Stomach (tissue), 9 donors: ENCODE measurements around the gene PKNOX2. TPM values are rescaled to one million over a fixed set of nuclear protein-coding genes. Genes with fewer than 3 reads are reported as not detected.
A peak's percentile ranks its signal among the peaks of the same experiment; 100 is the strongest.

Experiments
- DNase-seq, 2 donors: peaks; one replicate each; pipeline versions ENCODE4 v3.0.0 to v3.0.0-alpha.2; 2013 to 2019
- H3K27ac ChIP-seq, 5 donors: fragments of 200-600 bp in 4 of 5; sonication (generic) in 4 of 5; one replicate each; pipeline ENCODE4 v1.5.1; 2013 to 2019; ENCODE audit warnings: mild to moderate bottlenecking in 1 of 5, moderate library complexity in 1 of 5
- H3K27me3 ChIP-seq, 3 donors: fragments of 200-600 bp; sonication (generic); one replicate each; pipeline ENCODE4 v1.5.1; 2017 to 2019; ENCODE audit warnings: mixed run types in 1 of 3
- H3K36me3 ChIP-seq, 4 donors: fragments of 200-600 bp; sonication (generic); 1 replicate in 3 of 4; 2 replicates in 1 of 4; pipeline ENCODE4 v1.5.1; 2016 to 2019
- H3K4me1 ChIP-seq, 4 donors: fragments of 200-600 bp; sonication (generic); one replicate each; pipeline ENCODE4 v1.5.1; 2016 to 2019
- H3K4me3 ChIP-seq, 4 donors: fragments of 200-600 bp; sonication (generic) in 3 of 4; one replicate each; pipeline ENCODE4 v1.5.1; 2016 to 2019; ENCODE audit warnings: mild to moderate bottlenecking in 1 of 4
- H3K9me3 ChIP-seq, 4 donors: fragments of 200-600 bp; sonication (generic); one replicate each; pipeline ENCODE4 v1.5.1; 2016 to 2019
- EP300 ChIP-seq: sonication (generic); formaldehyde crosslinking; IDR thresholded peaks from one replicate; pipeline ENCODE4 v1.6.1; 2017; ENCODE audit warnings: antibody characterized with exemption
- POLR2A ChIP-seq, 4 donors: fragments of 450-650 bp; IDR thresholded peaks; one replicate each; pipeline ENCODE4 v1.6.1; 2016; ENCODE audit warnings: antibody characterized with exemption in 4 of 4, control low read depth in 2 of 4, mild to moderate bottlenecking in 1 of 4, moderate library complexity in 1 of 4
- POLR2AphosphoS5 ChIP-seq, 3 donors: sonication (generic); formaldehyde crosslinking; IDR thresholded peaks; one replicate each; pipeline ENCODE4 v1.6.1; 2016; ENCODE audit warnings: antibody characterized with exemption in 3 of 3
- WGBS, 5 donors: extraction: QIAGEN DNeasy Blood & Tissue Kit in 3 of 5; methylation state at CpG; one replicate each; pipeline versions ENCODE4 v1.1.5 to v1.1.7; 2013 to 2018; 5-methylcytosine and 5-hydroxymethylcytosine counted together
- intact Hi-C: fragments of 100-400 bp; cut with DNase I; formaldehyde crosslinking; loops from one replicate; pipeline ENCODE4 v1.15.1; 2023; ENCODE audit warnings: low total_unique reads
- polyA plus RNA-seq, 3 donors: library from polyadenylated mRNA; stranded (reverse); fragments of 200-250 nt; gene quantifications; one replicate each; pipeline ENCODE4 v1.2.3, GENCODE V29; 2013
- total RNA-seq, 5 donors: library from RNA; depleted of rRNA; stranded (reverse); fragments of >200 nt; gene quantifications; one replicate each; pipeline versions ENCODE4 v1.1.0 to v1.2.3, GENCODE V29; 2014 to 2016
- TF ChIP-seq, protein P1 (sequence below), 7 experiments: fragments of 450-650 bp in 4 of 7; fragments of 200-600 bp in 3 of 7; sonication (generic) in 3 of 7; IDR thresholded peaks; one replicate each; pipeline ENCODE4 v1.5.1; 2016 to 2019; ENCODE audit warnings: antibody characterized with exemption in 7 of 7, control low read depth in 2 of 7, mild to moderate bottlenecking in 1 of 7
- donor health status: healthy with polysubstance abuse.
- donor health status: Bipolar disorder and iron deficiency.
- donor health status: healthy.

Gene PKNOX2
- total and polyA plus RNA-seq, 8 donors = 0.83 to 4.9 (median 2.3) TPM; not detected in 1

DNA sequence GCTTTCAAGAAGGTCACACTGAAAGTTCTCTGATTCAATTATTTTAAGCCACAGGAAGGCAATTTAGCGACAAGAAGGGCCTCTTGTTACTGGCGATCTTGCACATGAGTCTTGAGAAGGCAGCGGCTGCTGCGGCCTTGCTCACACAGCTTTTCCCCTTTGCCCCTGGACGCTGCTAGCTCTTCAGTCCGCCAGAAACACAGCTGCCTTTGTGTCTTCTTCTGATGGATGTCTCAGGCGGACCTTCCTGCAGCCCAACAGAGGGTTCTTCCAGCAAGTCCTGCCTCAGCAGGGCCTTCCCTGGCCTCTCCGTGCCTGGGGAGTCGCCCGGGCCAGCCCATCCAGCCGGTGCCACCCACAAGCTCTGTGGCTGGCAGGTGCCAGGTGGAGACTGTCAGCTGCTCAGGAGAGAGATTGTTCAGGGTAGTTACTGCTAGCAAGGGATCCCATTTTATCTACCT lies 59.4 kb downstream of the PKNOX2 start:
- Histone ChIP-seq H3K27ac (peak overlapping the region in 3 of 5 donors; percentile 9 to 31 (median 25)), H3K9me3 (no peaks in the 10 kb centered on the region), H3K27me3 (no peaks in the 10 kb centered on the region), H3K36me3 (no peaks in the 10 kb centered on the region), H3K4me3 (no peak overlapping the region), H3K4me1 (peaks cover 0 to 11% (median 2%) of the 10 kb centered on the region in 4 donors)
- peak in 1 of 2 donors; percentile 65 for DNase-seq
- TF ChIP-seq, protein P1, sequence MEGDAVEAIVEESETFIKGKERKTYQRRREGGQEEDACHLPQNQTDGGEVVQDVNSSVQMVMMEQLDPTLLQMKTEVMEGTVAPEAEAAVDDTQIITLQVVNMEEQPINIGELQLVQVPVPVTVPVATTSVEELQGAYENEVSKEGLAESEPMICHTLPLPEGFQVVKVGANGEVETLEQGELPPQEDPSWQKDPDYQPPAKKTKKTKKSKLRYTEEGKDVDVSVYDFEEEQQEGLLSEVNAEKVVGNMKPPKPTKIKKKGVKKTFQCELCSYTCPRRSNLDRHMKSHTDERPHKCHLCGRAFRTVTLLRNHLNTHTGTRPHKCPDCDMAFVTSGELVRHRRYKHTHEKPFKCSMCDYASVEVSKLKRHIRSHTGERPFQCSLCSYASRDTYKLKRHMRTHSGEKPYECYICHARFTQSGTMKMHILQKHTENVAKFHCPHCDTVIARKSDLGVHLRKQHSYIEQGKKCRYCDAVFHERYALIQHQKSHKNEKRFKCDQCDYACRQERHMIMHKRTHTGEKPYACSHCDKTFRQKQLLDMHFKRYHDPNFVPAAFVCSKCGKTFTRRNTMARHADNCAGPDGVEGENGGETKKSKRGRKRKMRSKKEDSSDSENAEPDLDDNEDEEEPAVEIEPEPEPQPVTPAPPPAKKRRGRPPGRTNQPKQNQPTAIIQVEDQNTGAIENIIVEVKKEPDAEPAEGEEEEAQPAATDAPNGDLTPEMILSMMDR (IDR thresholded peaks at IDR 0.05) = no peak
- no peak for TF ChIP-seq POLR2A (IDR thresholded peaks at IDR 0.05)
- TF ChIP-seq EP300 = no peak
- no peak for TF ChIP-seq POLR2AphosphoS5 (IDR thresholded peaks at IDR 0.05)
- intact Hi-C loops = no loop called here
- 75 to 93% (median 82%) methylated on average over 6 to 11 of the region's 11 CpGs for WGBS, 5 donors

DNA sequence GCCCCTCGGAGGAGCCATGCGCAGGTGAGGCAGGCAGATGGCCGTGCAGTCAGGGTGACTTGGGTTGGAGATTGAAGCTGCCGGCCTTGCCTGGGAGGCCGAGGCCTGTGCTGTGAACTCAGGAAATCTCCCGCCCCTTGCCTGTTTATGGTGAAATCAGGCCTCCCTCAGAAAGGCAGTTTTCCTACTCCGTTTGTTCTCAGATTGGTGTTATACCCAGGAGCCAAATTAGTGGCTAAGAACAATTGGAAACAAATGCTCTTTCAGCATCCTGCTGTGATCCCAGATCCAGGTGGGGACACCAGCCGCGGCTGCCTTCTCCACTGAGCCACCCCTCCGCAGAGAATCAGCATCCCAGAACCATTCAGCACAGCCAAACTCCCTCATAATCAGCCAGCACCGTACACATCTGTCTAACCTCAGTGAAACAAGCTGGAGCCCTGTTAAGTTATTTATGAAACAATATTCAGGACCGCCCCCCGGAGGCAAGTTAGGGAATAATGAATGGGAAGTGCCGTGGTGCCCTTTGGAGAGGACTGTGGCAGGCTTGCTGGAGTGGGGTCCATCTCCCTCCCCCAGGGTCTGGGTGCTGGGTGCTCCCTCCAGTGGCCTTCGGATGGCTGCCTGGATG lies 60.0 kb downstream of the PKNOX2 start:
- Histone ChIP-seq H3K36me3 (no peaks in the 10 kb centered on the region), H3K27me3 (no peaks in the 10 kb centered on the region), H3K9me3 (no peaks in the 10 kb centered on the region), H3K4me1 (peaks cover 0 to 11% (median 2%) of the 10 kb centered on the region in 4 donors), H3K27ac (peak overlapping the region in 3 of 5 donors; percentile 9 to 31 (median 25)), H3K4me3 (no peak overlapping the region)
- intact Hi-C loops = no loop called here
- peak; percentile 40 to 74 for DNase-seq
- TF ChIP-seq EP300 (no peak), POLR2A (IDR thresholded peaks at IDR 0.05) (no peak), POLR2AphosphoS5 (IDR thresholded peaks at IDR 0.05) (no peak)
- TF ChIP-seq, protein P1 (IDR thresholded peaks at IDR 0.05) = peak in 2 of 7 experiments; percentile 17 to 27
- whole genome bisulfite sequencing, 5 donors = 50 to 69% (median 57%) methylated on average over 14 to 15 of the region's 15 CpGs

DNA sequence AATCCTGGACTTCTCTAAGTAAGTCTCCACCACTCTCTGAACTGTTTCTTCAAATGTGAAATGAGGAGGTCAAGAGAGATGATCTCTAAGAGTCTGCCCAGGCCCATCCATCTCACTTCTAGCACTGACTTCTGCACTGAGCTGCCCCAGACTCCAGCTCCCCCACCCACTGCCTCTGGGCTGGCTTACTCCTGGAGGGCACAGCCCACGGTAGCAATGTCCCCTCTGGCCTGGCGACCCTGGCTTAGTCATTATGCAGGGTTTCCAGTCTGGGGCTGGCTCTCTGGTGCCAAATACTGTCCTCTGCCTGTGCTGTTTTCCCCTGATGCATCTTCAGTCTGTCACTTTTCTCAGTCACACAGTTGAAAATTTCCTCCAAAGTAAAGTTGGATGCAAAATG lies 60.9 kb downstream of the PKNOX2 start:
- no peak for TF ChIP-seq POLR2A (IDR thresholded peaks at IDR 0.05)
- TF ChIP-seq, protein P1 (IDR thresholded peaks at IDR 0.05) = no peak
- TF ChIP-seq POLR2AphosphoS5 (IDR thresholded peaks at IDR 0.05) = no peak
- TF ChIP-seq EP300 = no peak
- H3K4me3 ChIP-seq = no peak overlapping the region
- WGBS, 5 donors = 74 to 91% (median 90%) methylated on average over 2 of the region's 2 CpGs
- H3K27ac ChIP-seq = peak overlapping the region in 1 of 5 donors; percentile 31
- H3K27me3 ChIP-seq = no peaks in the 10 kb centered on the region
- H3K36me3 ChIP-seq = no peaks in the 10 kb centered on the region
- H3K9me3 ChIP-seq = no peaks in the 10 kb centered on the region
- H3K4me1 ChIP-seq = peaks cover 0 to 11% (median 2%) of the 10 kb centered on the region in 4 donors
- intact Hi-C loops = no loop called here
- DNase-seq = no peak

DNA sequence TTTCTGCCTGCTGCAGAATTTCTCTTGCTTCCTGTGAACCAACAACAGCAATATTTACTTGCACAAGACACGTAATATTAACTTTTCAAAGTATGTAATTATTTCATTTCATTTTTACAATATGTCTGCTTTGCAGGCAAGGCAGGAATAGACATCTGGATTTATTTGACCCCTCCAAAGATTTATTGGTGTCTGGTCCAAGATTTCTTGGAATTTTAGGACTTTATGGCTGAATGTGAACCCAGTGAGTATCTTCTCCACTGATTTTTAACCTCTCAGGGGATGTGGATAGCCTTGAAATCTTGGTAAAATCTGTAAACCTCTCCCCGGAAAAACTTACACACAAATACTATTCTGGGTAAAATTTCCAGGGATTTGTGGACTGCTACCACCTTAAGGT lies 61.5 kb downstream of the PKNOX2 start:
- H3K36me3 ChIP-seq = no peaks in the 10 kb centered on the region
- H3K27ac ChIP-seq = no peak overlapping the region
- no peaks in the 10 kb centered on the region for H3K27me3 ChIP-seq
- intact Hi-C loops = no loop called here
- no peaks in the 10 kb centered on the region for H3K9me3 ChIP-seq
- TF ChIP-seq POLR2A (IDR thresholded peaks at IDR 0.05) (no peak), EP300 (no peak), POLR2AphosphoS5 (IDR thresholded peaks at IDR 0.05) (no peak)
- TF ChIP-seq, protein P1 (IDR thresholded peaks at IDR 0.05) = no peak
- DNase-seq = no peak
- no peak overlapping the region for H3K4me3 ChIP-seq
- WGBS, 5 donors = 41 to 72% (median 59%) methylated on average over 2 of the region's 2 CpGs
- peaks cover 0 to 11% (median 2%) of the 10 kb centered on the region in 4 donors for H3K4me1 ChIP-seq
